Adipocyte (in vitro differentiated cells): Measurements from ENCODE around the gene PTGR2.
"Not testable (repeated sequence)": the region's sequence is repeated elsewhere in the genome, so short reads cannot be mapped to it uniquely, and the experiment has no call there.

Experiments
- DNase-seq: peaks from one replicate; pipeline ENCODE4 v3.0.0-alpha.2; 2015; ENCODE audit warnings: low read depth
- H3K27me3 ChIP-seq: replicated peaks from 2 replicates; pipeline ENCODE4 v1.7.0; 2013; ENCODE audit warnings: mild to moderate bottlenecking, low read length, moderate library complexity; ENCODE audit not compliant: control insufficient read depth, insufficient read depth
- H3K36me3 ChIP-seq: 2 replicates; pipeline ENCODE4 v1.7.0; 2013; ENCODE audit warnings: low read length, mild to moderate bottlenecking, moderate library complexity; ENCODE audit not compliant: control insufficient read depth, insufficient read depth, severe bottlenecking
- H3K4me1 ChIP-seq: 2 replicates; pipeline ENCODE4 v1.7.0; 2013; ENCODE audit warnings: mild to moderate bottlenecking, low read length, moderate library complexity; ENCODE audit not compliant: control insufficient read depth, insufficient read depth
- H3K4me3 ChIP-seq: 2 replicates; pipeline ENCODE4 v1.7.0; 2013; ENCODE audit warnings: mild to moderate bottlenecking, low read length, moderate library complexity
- H3K9ac ChIP-seq: 2 replicates; pipeline ENCODE4 v1.7.0; 2013; ENCODE audit warnings: mild to moderate bottlenecking, low read length, moderate library complexity
- H3K9me3 ChIP-seq: 2 replicates; pipeline ENCODE4 v1.7.0; 2013; ENCODE audit warnings: mild to moderate bottlenecking, low read length, moderate library complexity; ENCODE audit not compliant: control insufficient read depth

Gene PTGR2

DNA sequence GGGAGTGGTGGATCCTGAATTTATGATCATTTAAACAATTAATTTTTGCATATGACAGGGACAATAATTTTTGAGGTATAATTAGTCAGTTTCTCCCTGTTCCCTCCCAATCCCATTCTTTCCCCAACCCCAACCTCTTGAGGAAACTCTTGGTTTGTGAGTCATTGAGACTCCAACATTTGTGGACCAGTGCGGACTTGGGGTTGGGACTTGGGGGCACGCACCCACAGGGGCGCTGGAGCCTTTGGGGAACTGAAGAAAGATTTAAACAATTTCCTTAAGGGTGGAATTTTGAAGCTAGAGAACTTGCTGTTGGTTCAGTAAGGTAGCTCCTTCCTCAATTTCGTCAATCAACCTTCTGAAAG, 17.4 kb upstream of the PTGR2 start:
- H3K9ac ChIP-seq, result peak overlapping the region; percentile 71
- no peaks in the 10 kb centered on the region for H3K9me3 ChIP-seq
- H3K27me3 ChIP-seq, result no peaks in the 10 kb centered on the region
- no peaks in the 10 kb centered on the region for H3K36me3 ChIP-seq
- DNase-seq, result no peak
- H3K4me3 ChIP-seq, result peak overlapping the region; percentile 37
- peaks cover 49% of the 10 kb centered on the region for H3K4me1 ChIP-seq

DNA sequence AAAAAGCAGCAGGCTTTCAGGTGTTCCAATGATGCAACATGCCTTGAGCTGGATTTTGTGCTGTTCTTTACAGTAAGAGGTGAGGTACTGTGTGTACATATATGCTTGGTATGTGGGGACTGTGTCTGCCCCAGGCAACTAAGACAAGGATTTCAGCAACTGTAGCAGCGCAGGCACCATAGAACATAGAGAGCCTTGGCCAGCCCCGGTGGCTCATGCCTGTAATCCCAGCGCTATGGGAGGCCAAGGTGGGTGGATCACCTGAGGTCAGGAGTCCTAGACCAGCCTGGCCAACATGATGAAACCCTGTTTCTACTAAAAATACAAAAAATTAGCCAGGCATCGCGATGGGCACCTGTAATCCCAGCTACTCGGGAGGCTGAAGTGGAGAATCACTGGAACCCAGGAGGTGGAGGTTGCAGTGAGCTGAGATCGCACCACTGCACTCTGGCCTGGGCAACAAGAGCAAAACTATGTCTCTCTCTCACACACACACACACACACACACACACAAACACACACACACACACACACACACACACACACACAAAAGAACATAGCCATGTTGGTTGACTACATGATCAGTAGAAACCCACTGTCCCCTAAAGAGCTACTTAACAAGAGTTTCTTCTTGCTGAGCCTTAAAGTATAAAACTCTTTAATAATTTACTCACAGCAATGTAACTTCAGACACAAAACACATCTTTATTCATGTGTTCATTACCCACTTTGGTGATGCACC, 13.2 kb upstream of the PTGR2 start:
- not testable (repeated sequence) for H3K9me3 ChIP-seq, H3K4me3 ChIP-seq, H3K27me3 ChIP-seq, H3K36me3 ChIP-seq, DNase-seq, H3K9ac ChIP-seq
- H3K4me1 ChIP-seq, result peaks cover 26% of the 10 kb centered on the region

DNA sequence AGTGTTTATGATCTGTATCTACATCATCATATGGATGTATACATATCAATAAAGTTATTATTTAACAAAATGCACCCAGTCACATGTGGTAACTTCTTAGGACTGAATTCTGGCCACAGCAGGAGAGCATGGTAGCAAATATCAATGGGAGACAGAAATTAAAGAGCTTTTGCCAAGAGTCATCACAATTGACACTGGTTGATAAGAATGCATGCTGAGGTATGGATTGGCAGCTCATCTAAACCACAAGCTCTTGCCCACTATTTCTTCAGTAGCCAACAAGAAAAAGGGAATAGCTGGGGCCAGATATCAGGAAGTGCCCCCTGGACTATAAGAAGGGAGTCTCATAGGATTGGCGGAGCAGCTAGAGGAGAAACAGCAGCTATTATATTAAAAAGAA, 9.4 kb upstream of the PTGR2 start:
- DNase-seq, result no peak
- H3K36me3 ChIP-seq, result no peaks in the 10 kb centered on the region

DNA sequence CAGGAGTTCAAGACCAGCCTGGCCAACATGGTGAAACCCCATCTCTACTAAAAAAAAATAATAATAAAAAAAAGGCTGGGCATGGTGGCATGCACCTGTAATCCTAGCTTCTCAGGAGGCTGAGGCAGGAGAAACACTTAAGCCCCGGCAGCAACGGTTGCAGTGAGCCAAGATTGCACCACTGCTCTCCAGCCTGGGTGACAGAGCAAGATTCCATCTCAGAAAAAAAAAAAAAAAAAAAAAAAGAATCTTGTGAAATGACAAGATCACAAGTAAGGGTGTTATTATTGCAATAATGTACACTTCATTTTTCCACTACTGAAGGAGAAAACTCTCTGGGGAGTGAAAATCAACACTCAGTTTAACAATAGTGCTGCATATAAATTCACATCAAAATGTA, 8.8 kb upstream of the PTGR2 start:
- H3K4me3 ChIP-seq, result no peak overlapping the region
- H3K36me3 ChIP-seq, result no peaks in the 10 kb centered on the region
- H3K9me3 ChIP-seq, result no peaks in the 10 kb centered on the region
- H3K4me1 ChIP-seq, result peaks cover 4% of the 10 kb centered on the region
- no peak for DNase-seq
- H3K9ac ChIP-seq, result no peak overlapping the region
- H3K27me3 ChIP-seq, result no peaks in the 10 kb centered on the region

More for the DNA sequence above, 9.4 kb upstream of the PTGR2 start:
- Histone ChIP-seq H3K4me1 (peaks cover 7% of the 10 kb centered on the region), H3K9me3 (no peaks in the 10 kb centered on the region), H3K9ac (no peak overlapping the region), H3K4me3 (no peak overlapping the region), H3K27me3 (no peaks in the 10 kb centered on the region)

DNA sequence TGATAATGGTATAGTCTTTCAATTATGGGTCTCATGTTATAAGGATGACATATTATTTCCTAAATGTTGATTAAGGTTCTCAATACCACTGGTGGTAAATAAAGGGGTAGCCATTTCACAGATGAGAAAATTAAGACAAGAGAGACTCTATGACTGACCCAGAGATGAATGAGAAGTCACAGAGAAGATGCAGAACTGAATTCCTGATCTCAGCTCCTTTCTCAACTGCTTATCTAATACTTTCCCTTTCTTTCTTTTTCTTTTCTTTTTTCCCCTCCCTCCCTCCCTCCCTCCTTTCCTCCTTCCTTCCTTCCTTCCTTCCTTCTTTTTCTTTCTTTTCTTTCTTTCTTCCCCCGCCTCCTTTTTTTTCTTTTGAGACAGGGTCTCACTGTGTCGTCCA, 8.3 kb upstream of the PTGR2 start:
- H3K9me3 ChIP-seq, result no peaks in the 10 kb centered on the region
- no peak overlapping the region for H3K4me3 ChIP-seq
- DNase-seq, result no peak
- H3K27me3 ChIP-seq, result no peaks in the 10 kb centered on the region
- peaks cover 4% of the 10 kb centered on the region for H3K4me1 ChIP-seq
- H3K36me3 ChIP-seq, result no peaks in the 10 kb centered on the region
- H3K9ac ChIP-seq, result no peak overlapping the region

DNA sequence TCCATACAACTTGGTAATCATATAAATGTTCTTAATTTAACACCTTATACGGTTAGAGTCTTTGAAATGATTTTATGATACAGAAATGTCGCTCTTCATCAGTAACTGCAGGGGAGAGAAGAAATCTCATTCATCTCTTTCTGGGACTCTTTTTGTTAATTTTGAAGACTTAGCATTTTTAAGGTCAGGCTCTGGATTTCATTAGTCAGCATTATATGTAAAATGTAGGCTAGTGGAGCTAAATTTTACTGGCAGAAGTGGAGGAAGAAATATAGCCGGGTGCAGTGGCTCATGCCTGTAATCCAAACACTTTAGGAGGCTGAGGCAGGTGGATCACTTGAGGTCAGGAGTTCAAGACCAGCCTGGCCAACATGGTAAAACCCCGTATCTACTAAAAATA, 4.7 kb upstream of the PTGR2 start:
- H3K4me3 ChIP-seq, result no peak overlapping the region
- H3K36me3 ChIP-seq, result no peaks in the 10 kb centered on the region
- DNase-seq, result no peak
- H3K9me3 ChIP-seq, result no peaks in the 10 kb centered on the region
- H3K4me1 ChIP-seq, result peaks cover 13% of the 10 kb centered on the region
- no peaks in the 10 kb centered on the region for H3K27me3 ChIP-seq
- H3K9ac ChIP-seq, result no peak overlapping the region

DNA sequence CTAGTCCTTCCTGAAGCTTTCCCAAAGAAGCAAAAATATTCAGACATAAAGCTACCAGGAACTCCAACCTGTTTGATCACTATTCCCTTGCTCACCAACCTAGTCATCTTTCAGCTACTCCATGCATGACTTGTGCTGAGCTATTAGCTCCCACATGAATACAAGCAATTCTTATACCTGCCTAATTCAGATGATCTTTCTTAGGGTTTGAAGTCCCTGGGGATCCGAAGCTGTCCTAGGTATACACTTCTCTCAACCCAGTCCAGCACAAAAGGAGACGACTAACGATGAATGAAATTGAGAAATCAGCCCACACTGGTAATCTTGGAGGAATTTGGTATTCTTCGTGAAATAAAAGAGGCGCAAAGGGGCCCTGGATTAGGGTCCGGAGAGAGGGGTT, 631 bp upstream of the PTGR2 start:
- Histone ChIP-seq H3K4me1 (peaks cover 16% of the 10 kb centered on the region), H3K4me3 (peak overlapping the region; percentile 97), H3K9ac (peak overlapping the region; percentile 96), H3K36me3 (no peaks in the 10 kb centered on the region), H3K27me3 (no peaks in the 10 kb centered on the region), H3K9me3 (no peaks in the 10 kb centered on the region)
- DNase-seq, result peak; percentile 28

DNA sequence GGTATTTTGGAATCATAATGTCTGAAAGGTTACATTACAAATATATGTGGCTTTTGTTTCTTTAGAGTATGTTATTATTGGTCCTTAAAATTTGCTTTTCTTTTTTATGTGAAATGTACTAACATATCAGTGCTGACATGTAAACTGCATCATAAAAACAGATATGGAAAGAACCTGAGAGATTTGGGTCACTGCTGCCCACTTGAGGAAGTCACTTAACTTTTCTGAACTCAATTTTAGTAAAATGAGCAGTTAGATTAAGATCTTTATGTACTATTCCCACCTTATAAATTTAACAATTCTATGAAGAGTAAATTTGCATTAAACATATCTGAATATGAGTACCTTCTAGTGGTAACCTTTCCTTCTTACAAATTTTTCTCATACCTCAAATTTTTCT, 7.5 kb downstream of the PTGR2 start:
- Histone ChIP-seq H3K4me3 (no peak overlapping the region), H3K27me3 (no peaks in the 10 kb centered on the region), H3K9ac (no peak overlapping the region), H3K4me1 (no peaks in the 10 kb centered on the region), H3K36me3 (peaks cover 31% of the 10 kb centered on the region), H3K9me3 (no peaks in the 10 kb centered on the region)
- peak; percentile 40 for DNase-seq

DNA sequence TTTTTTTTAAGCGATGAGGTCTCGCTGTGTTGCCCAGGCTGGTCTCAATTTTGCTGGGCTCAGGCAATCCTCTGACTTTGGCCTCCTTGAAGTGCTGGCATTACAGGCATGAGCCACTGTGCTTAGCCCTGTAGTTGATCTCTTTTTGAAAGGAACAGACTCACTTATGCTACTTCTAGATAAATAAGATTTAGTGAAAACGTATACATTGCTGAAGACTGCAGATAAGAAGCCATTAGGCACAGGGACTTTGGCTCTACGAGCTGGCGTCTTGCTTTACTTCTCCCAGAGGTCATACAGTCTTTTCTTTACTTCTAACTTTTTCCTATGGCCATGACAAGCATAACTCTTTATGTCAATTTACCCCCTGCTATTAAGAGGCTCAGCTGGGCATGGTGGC, 9.4 kb downstream of the PTGR2 start:
- H3K4me3 ChIP-seq, result no peak overlapping the region
- no peaks in the 10 kb centered on the region for H3K27me3 ChIP-seq
- no peak for DNase-seq
- H3K36me3 ChIP-seq, result peaks cover 46% of the 10 kb centered on the region
- H3K9ac ChIP-seq, result no peak overlapping the region
- H3K4me1 ChIP-seq, result no peaks in the 10 kb centered on the region
- no peaks in the 10 kb centered on the region for H3K9me3 ChIP-seq

DNA sequence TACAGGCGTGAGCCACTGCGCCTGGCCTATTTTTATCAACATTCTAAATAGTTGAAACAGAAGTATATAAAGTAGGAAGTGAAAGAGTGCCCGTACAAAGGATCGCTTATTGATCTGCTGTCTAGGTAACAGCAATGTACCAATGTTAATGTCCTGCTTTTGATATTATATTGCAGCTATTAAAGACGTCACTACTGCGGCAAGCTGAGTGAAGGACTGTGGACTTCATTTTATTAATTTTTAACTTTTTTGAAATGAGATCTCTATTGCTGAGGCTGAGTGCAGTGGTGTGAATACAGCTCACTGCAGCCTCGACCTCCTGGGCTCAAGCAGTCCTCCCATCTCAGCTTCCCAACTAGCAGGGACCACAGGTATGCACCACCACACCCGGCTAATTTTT, 10.8 kb downstream of the PTGR2 start:
- DNase-seq, result no peak
- H3K4me3 ChIP-seq, result no peak overlapping the region
- H3K4me1 ChIP-seq, result no peaks in the 10 kb centered on the region
- H3K9ac ChIP-seq, result no peak overlapping the region
- H3K36me3 ChIP-seq, result peaks cover 52% of the 10 kb centered on the region
- H3K27me3 ChIP-seq, result no peaks in the 10 kb centered on the region
- H3K9me3 ChIP-seq, result no peaks in the 10 kb centered on the region

DNA sequence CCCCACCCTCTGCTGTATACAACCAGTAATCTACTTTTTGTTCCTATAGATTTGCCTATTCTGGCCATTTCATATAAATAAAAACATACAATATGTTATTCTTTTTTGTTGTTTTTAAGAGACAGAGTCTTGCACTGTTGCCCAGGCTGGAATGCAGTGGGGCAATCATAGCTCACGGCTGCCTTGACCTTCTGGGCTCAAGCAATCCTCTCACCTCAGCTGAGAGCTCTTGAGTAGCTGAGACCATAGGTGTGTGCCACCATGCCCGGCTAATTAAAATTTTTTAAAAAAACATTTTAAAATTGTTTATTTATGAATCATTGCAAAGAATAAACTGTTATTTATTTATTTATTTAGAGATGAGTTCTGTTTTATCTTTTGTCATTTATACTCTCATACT, 11.6 kb downstream of the PTGR2 start:
- Histone ChIP-seq H3K4me1 (no peaks in the 10 kb centered on the region), H3K36me3 (peaks cover 55% of the 10 kb centered on the region)
- no peak for DNase-seq

DNA sequence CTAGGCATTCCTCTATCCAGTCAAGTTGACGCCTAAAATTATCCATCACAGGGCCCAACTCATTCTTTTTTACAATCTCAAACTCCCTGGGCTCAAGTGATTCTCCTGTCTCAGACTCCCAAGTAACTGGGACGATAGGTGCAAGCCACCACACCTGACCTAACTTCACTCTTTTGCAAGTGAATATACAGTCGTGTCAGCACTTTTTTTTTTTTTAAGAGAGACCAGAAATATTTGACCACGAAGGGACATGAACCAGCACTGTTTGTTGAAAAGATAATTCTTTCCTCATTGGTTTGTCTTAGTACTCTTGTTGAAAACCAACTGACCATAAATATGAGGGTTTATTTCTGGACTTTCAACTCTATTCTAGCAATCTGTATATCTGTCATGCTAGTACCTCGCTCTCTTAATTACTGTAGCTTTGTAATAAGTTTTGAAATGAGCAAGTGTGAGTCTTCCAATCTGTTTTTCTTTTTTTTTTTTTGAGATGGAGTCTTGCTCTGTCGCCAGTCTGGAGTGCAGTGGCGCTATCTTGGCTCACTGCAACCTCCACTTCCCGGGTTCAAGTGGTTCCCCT, 14.0 kb downstream of the PTGR2 start:
- no peaks in the 10 kb centered on the region for H3K4me1 ChIP-seq
- H3K36me3 ChIP-seq, result peaks cover 49% of the 10 kb centered on the region
- H3K4me3 ChIP-seq, result no peak overlapping the region
- DNase-seq, result no peak
- H3K27me3 ChIP-seq, result no peaks in the 10 kb centered on the region
- no peak overlapping the region for H3K9ac ChIP-seq
- no peaks in the 10 kb centered on the region for H3K9me3 ChIP-seq

More for the DNA sequence above, 11.6 kb downstream of the PTGR2 start:
- no peak overlapping the region for H3K4me3 ChIP-seq
- H3K27me3 ChIP-seq, result no peaks in the 10 kb centered on the region
- no peaks in the 10 kb centered on the region for H3K9me3 ChIP-seq
- no peak overlapping the region for H3K9ac ChIP-seq
